ENCODE results near the gene ITGB5.

GRCh38 chr3:124876401-124876878, 10.7 kb downstream of the ITGB5 start:
- TF ChIP-seq POLR2AphosphoS5 (IDR thresholded peaks at IDR 0.05; ENCODE audit: insufficient read depth in 1 of 2, low read depth in 1 of 2) (no peak), POLR2A (IDR thresholded peaks at IDR 0.05) (no peak)
- TF ChIP-seq, protein P1, sequence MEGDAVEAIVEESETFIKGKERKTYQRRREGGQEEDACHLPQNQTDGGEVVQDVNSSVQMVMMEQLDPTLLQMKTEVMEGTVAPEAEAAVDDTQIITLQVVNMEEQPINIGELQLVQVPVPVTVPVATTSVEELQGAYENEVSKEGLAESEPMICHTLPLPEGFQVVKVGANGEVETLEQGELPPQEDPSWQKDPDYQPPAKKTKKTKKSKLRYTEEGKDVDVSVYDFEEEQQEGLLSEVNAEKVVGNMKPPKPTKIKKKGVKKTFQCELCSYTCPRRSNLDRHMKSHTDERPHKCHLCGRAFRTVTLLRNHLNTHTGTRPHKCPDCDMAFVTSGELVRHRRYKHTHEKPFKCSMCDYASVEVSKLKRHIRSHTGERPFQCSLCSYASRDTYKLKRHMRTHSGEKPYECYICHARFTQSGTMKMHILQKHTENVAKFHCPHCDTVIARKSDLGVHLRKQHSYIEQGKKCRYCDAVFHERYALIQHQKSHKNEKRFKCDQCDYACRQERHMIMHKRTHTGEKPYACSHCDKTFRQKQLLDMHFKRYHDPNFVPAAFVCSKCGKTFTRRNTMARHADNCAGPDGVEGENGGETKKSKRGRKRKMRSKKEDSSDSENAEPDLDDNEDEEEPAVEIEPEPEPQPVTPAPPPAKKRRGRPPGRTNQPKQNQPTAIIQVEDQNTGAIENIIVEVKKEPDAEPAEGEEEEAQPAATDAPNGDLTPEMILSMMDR (IDR thresholded peaks at IDR 0.05), result no peak
